OCI-LY3 (cell line): ENCODE data around the gene GABRB2.

Experiments used
- EZH2phosphoT487 ChIP-seq: fragments of 200-600 bp; shearing (Covaris generic); IDR thresholded peaks from 2 replicates; pipeline ENCODE4 v1.6.1; 2018; ENCODE audit warnings: antibody characterized with exemption, mixed run types, low read depth
- TF ChIP-seq, protein P1 (sequence below): fragments of 200-600, 300-600 bp; sonication (generic); IDR thresholded peaks from 2 replicates; pipeline ENCODE4 v1.5.1; 2014; ENCODE audit warnings: antibody characterized with exemption, low read length, low read depth

GRCh38 chr5:161299053-161299452 is 247.5 kb downstream of the GABRB2 start:
- TF ChIP-seq, protein P1, sequence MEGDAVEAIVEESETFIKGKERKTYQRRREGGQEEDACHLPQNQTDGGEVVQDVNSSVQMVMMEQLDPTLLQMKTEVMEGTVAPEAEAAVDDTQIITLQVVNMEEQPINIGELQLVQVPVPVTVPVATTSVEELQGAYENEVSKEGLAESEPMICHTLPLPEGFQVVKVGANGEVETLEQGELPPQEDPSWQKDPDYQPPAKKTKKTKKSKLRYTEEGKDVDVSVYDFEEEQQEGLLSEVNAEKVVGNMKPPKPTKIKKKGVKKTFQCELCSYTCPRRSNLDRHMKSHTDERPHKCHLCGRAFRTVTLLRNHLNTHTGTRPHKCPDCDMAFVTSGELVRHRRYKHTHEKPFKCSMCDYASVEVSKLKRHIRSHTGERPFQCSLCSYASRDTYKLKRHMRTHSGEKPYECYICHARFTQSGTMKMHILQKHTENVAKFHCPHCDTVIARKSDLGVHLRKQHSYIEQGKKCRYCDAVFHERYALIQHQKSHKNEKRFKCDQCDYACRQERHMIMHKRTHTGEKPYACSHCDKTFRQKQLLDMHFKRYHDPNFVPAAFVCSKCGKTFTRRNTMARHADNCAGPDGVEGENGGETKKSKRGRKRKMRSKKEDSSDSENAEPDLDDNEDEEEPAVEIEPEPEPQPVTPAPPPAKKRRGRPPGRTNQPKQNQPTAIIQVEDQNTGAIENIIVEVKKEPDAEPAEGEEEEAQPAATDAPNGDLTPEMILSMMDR = no peak
- no peak for TF ChIP-seq EZH2phosphoT487
